Measurements from ENCODE around the gene GHITM. TPM values are rescaled to one million over a fixed set of nuclear protein-coding genes. Genes with fewer than 3 reads are reported as not detected.

Gene GHITM
- total and polyA plus RNA-seq, 2 of the 4 experiments (the other 2 are of a cell fraction): 103 to 185 TPM

DNA sequence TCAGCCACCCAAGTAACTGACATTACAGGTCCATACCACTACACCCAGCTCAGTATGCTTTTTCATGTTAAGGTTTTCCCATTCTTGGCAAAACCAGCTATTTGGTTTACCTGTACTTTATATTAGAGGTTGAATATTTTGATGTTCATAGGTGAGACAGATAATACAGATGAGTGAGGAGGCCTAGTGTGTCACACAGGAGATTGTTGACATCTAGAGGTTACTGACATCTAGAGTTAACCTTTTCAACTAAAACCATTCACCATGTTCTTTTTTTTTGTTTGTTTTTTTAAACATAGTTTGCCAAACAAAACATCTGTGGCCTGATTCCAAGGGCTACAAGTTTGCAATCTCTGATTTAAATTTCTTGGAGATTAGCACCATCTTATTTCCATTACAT, 8.0 kb downstream of the GHITM start:
- H2AK9ac ChIP-seq (replicated peaks; ENCODE audit: low read depth, low read length, poor library complexity): no peak overlapping the region
- in situ Hi-C loops (cut with MboI; ENCODE audit: low sequenced_read_pairs) (loop anchor here (10.0 kb wide), 1 partner anchor 387 kb away; no protein-coding TSS in a partner anchor), dilution Hi-C loops (cut with HindIII; ENCODE audit: low sequenced_read_pairs, unreplicated experiment) (no loop called here), intact Hi-C loops (cut with micrococcal nuclease) (loop anchor here (5.0 to 10.0 kb wide), 2 partner anchors 60 to 107 kb away; no protein-coding TSS in a partner anchor)
- H3K56ac ChIP-seq (ENCODE audit: extremely low read depth, insufficient read depth, low read length): no peak overlapping the region
- H3K27ac ChIP-seq (ENCODE audit: insufficient read depth, low read length): no peak overlapping the region
- H3K14ac ChIP-seq (replicated peaks; ENCODE audit: low read depth, low read length): no peak overlapping the region
- BruUV-seq (replicated peaks): no TSS peak
- H2AFZ ChIP-seq (replicated peaks; ENCODE audit: low read length, poor library complexity): no peak overlapping the region
- H3K4ac ChIP-seq (ENCODE audit: low read depth, low read length): no peak overlapping the region
- H3K79me1 ChIP-seq (ENCODE audit: low read depth in 1 of 2, low read length in 2 of 2): peaks cover 0 to 4% of the 10 kb centered on the region in 2 experiments; a peak in 1 of 4 replicates
- H2BK20ac ChIP-seq (ENCODE audit: low read depth, low read length): no peak overlapping the region
- DNase-seq: no peak
- ChIA-PET CTCF (interaction anchor here (1.0 to 1.9 kb wide), 5 partner anchors 9 to 390 kb away, joined by 3 to 11 read pairs (median 7); partner anchors contain the start of gene GHITM), POLR2A (ENCODE audit: unreplicated experiment) (no interaction called here)
- H3K4me1 ChIP-seq (ENCODE audit: control insufficient read depth, insufficient read depth, low read length): no peaks in the 10 kb centered on the region
- H3K18ac ChIP-seq (ENCODE audit: low read depth, low read length): no peak overlapping the region
- H4K5ac ChIP-seq (ENCODE audit: low read depth, low read length): no peak overlapping the region
- H3K4me2 ChIP-seq (ENCODE audit: low read depth, low read length): no peak overlapping the region
- no peak overlapping the region for H3K4me3 ChIP-seq (ENCODE audit: insufficient read depth, low read depth, low read length)
- no peaks in the 10 kb centered on the region for H3K27me3 ChIP-seq (ENCODE audit: control insufficient read depth, insufficient read depth, low read length)
- H2BK120ac ChIP-seq (ENCODE audit: low read depth, low read length): no peak overlapping the region
- H3K36me3 ChIP-seq (ENCODE audit: control insufficient read depth, insufficient read depth, low read length): peaks cover 31% of the 10 kb centered on the region
- no peak for ATAC-seq (ENCODE audit: low read depth)
- H2BK5ac ChIP-seq (ENCODE audit: low read depth, low read length, poor library complexity, severe bottlenecking): no peak overlapping the region
- no peak for TF ChIP-seq NFE2L2 (IDR thresholded peaks at IDR 0.05; ENCODE audit: low read depth, low read length)
- TF ChIP-seq, protein P1, sequence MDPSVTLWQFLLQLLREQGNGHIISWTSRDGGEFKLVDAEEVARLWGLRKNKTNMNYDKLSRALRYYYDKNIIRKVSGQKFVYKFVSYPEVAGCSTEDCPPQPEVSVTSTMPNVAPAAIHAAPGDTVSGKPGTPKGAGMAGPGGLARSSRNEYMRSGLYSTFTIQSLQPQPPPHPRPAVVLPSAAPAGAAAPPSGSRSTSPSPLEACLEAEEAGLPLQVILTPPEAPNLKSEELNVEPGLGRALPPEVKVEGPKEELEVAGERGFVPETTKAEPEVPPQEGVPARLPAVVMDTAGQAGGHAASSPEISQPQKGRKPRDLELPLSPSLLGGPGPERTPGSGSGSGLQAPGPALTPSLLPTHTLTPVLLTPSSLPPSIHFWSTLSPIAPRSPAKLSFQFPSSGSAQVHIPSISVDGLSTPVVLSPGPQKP (IDR thresholded peaks at IDR 0.05; ENCODE audit: borderline replicate concordance, low read depth, low read length): no peak
- no peak for TF ChIP-seq BHLHE40 (IDR thresholded peaks at IDR 0.05; ENCODE audit: low read depth, low read length)
- TF ChIP-seq, protein P2, sequence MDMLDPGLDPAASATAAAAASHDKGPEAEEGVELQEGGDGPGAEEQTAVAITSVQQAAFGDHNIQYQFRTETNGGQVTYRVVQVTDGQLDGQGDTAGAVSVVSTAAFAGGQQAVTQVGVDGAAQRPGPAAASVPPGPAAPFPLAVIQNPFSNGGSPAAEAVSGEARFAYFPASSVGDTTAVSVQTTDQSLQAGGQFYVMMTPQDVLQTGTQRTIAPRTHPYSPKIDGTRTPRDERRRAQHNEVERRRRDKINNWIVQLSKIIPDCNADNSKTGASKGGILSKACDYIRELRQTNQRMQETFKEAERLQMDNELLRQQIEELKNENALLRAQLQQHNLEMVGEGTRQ (IDR thresholded peaks at IDR 0.05; ENCODE audit: low read depth, low read length): no peak
- TF ChIP-seq SMC3 (IDR thresholded peaks at IDR 0.05; ENCODE audit: low read depth, low read length): no peak
- TF ChIP-seq RFX5 (IDR thresholded peaks at IDR 0.05; ENCODE audit: low read depth, low read length): no peak
- TF ChIP-seq MAFK (IDR thresholded peaks at IDR 0.05; ENCODE audit: low read depth, low read length): no peak
- no peak for TF ChIP-seq FOS (IDR thresholded peaks at IDR 0.05; ENCODE audit: low read depth, low read length)
- H3K9ac ChIP-seq (ENCODE audit: low read depth, low read length): no peak overlapping the region
- H2AK5ac ChIP-seq (ENCODE audit: low read depth, low read length): no peak overlapping the region
- H4K91ac ChIP-seq (ENCODE audit: insufficient read depth, low read depth, low read length): no peak overlapping the region
- H3K9me1 ChIP-seq (ENCODE audit: insufficient read depth, low read length): no peaks in the 10 kb centered on the region
- no peaks in the 10 kb centered on the region for H3K9me3 ChIP-seq (ENCODE audit: control insufficient read depth, insufficient read depth, low read length)
- no peak overlapping the region for H2BK15ac ChIP-seq (ENCODE audit: low read depth, low read length)
- H4K20me1 ChIP-seq (ENCODE audit: insufficient read depth, low read length): no peaks in the 10 kb centered on the region
- H4K8ac ChIP-seq (ENCODE audit: low read depth in 2 of 2, low read length in 2 of 2): no peak overlapping the region
- no peak overlapping the region for H3K23ac ChIP-seq (ENCODE audit: low read depth, low read length)
